WTC11 (cell line): ENCODE results near the gene CCDC144A.
"Not testable (repeated sequence)": the region's sequence is repeated elsewhere in the genome, so short reads cannot be mapped to it uniquely, and the experiment has no call there.

Experiments used
- CTCF ChIP-seq: fragments of 200-600 bp; IDR thresholded peaks from 2 replicates; pipeline ENCODE4 v1.8.0; 2022; ENCODE audit warnings: antibody characterized with exemption
- E2F5 ChIP-seq: sonication (generic); formaldehyde crosslinking; IDR thresholded peaks from 2 replicates; pipeline ENCODE4 v1.8.1; 2022; ENCODE audit warnings: mild to moderate bottlenecking, moderate library complexity, missing genetic modification reagents
- ETV6 ChIP-seq: sonication (generic); formaldehyde crosslinking; IDR thresholded peaks from 2 replicates; pipeline ENCODE4 v1.8.1; 2022; ENCODE audit warnings: mild to moderate bottlenecking, missing genetic modification reagents
- GABPB1 ChIP-seq: sonication (generic); formaldehyde crosslinking; IDR thresholded peaks from 2 replicates; pipeline ENCODE4 v1.8.1; 2023; ENCODE audit warnings: mild to moderate bottlenecking, missing genetic modification reagents
- IRF1 ChIP-seq: sonication (generic); formaldehyde crosslinking; IDR thresholded peaks from 2 replicates; pipeline ENCODE4 v1.8.0; 2023; ENCODE audit warnings: missing genetic modification reagents
- MAX ChIP-seq: sonication (generic); formaldehyde crosslinking; IDR thresholded peaks from 2 replicates; pipeline ENCODE4 v1.8.0; 2022; ENCODE audit warnings: mild to moderate bottlenecking, missing genetic modification reagents
- NR3C1 ChIP-seq: sonication (generic); formaldehyde crosslinking; conservative IDR thresholded peaks from 2 replicates; pipeline ENCODE4 v1.8.1; 2023; ENCODE audit warnings: low read depth, mild to moderate bottlenecking, missing genetic modification reagents
- TEAD4 ChIP-seq: sonication (generic); formaldehyde crosslinking; IDR thresholded peaks from 2 replicates; pipeline ENCODE4 v1.8.0; 2022; ENCODE audit warnings: mild to moderate bottlenecking, missing genetic modification reagents
- USF1 ChIP-seq: sonication (generic); formaldehyde crosslinking; IDR thresholded peaks from 2 replicates; pipeline ENCODE4 v1.8.0; 2022; ENCODE audit warnings: mild to moderate bottlenecking, missing genetic modification reagents
- USF2 ChIP-seq: sonication (generic); formaldehyde crosslinking; IDR thresholded peaks from 2 replicates; pipeline ENCODE4 v1.8.1; 2023; ENCODE audit warnings: mild to moderate bottlenecking, missing genetic modification reagents, moderate library complexity
- ZMAT4 ChIP-seq: fragments of 250-450 bp; sonication (Bioruptor Pico); IDR thresholded peaks from 2 replicates; pipeline ENCODE4 v1.9.0; 2021; ENCODE audit warnings: mild to moderate bottlenecking
- ZNF532 ChIP-seq: fragments of 250-450 bp; sonication (Bioruptor Pico); IDR thresholded peaks from 2 replicates; pipeline ENCODE4 v1.9.0; 2021; ENCODE audit warnings: mild to moderate bottlenecking, borderline replicate concordance

- TF ChIP-seq GABPB1 (CRISPR knock-in tag); CTCF; ETV6 (CRISPR knock-in tag); MAX (CRISPR knock-in tag); NR3C1 (CRISPR knock-in tag); USF1; TEAD4 (CRISPR knock-in tag); IRF1 (CRISPR knock-in tag); ZNF532 (CRISPR knock-in tag); E2F5 (CRISPR knock-in tag); ZMAT4 (CRISPR knock-in tag); USF2: not testable (repeated sequence)
Measured at GRCh38 chr17:16687151-16687550, 2.9 kb upstream of the CCDC144A start.
